Uterine smooth muscle cell (primary cell): ENCODE data around the gene WBP2. TPM values are rescaled to one million over a fixed set of nuclear protein-coding genes. Genes with fewer than 3 reads are reported as not detected.

Experiments used
- total RNA-seq: library from RNA; depleted of rRNA; stranded (reverse); fragments of >200 nt; gene quantifications from 2 replicates; pipeline ENCODE4 v1.2.3, GENCODE V29; 2014

Gene WBP2
- 20.4 and 26.5 TPM in 2 replicates for total RNA-seq

DNA sequence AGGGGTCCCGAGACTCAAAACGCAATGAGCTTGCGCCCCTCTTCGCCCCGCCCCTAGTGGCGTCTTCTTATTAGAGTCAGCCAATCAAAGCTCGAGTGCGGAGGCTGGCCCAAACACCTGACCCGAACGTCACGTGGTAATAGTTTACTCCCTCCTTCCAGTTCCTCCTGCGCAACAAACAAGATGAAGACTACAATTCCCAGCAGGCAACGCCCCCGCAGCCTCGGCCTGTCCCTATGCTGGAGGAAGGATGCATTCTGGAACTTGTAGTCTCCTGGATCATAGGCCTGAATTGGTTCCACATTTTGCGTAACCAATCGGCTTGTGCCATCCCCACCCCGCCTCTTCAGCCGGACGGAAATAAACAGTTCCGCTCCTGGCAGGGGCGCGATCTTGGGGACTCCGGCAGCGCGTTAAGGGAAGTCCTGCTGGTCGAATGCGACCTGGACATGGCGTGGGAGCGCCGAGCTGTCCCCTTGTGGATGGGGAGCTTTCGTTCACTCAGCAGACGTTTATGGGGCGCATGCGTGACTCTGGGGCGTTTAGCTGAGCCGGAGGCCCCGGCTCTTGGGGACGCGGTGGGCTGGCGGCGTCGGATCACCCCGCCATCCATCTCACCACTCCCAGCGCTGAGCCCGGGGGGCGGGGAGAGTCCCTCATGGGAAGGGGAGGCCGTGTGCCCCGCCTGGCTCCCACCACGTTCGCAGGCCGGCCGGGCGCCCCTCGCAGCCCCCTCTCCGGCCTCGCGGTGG is at the start of gene WBP2:
Gene WBP2, minus strand, starts transcription at position 26 of the 752 bp plus-strand sequence. CDS start 38 bp downstream, outside the sequence.

DNA sequence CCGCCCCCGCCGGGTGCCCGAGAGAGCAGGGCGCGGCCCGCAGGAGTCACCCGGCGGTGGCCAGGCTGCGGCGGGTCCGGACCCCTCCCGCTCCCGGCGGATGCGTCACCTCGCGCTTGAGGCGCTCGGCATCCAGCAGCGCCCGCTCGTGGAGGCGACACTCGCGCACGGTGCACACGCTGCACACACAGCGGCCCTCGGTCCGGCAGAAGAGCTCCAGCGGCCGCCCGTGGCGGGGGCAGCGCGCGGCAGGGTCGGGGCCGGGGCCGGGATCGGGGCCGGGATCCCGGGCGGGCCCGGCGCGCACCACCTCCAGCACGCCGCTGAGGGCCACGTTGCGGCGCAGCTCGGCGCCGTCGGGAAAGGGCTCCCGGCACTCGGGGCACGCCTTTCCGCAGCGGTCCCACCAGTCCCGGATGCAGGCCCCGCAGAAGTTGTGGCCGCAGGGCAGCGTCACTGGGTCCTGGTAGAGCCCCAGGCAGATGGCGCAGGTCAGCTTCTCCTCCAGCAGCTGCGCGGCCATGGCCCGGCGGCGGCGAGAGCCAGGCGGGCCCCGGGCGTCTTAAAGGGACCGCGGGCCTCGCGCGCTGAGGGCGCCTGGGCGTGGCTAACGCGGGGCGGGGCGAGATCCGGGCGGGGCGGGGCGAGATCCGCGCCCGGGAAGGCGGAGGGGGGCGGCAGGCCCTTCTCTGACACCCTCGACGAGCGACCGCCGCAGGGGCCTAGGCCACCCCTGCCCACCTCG is 41.5 kb upstream of the WBP2 start, which contains the start of gene TRIM65:
Gene TRIM65, minus strand, starts transcription at position 537 of the 745 bp plus-strand sequence. Its CDS starts 14 bp downstream, at position 523.

DNA sequence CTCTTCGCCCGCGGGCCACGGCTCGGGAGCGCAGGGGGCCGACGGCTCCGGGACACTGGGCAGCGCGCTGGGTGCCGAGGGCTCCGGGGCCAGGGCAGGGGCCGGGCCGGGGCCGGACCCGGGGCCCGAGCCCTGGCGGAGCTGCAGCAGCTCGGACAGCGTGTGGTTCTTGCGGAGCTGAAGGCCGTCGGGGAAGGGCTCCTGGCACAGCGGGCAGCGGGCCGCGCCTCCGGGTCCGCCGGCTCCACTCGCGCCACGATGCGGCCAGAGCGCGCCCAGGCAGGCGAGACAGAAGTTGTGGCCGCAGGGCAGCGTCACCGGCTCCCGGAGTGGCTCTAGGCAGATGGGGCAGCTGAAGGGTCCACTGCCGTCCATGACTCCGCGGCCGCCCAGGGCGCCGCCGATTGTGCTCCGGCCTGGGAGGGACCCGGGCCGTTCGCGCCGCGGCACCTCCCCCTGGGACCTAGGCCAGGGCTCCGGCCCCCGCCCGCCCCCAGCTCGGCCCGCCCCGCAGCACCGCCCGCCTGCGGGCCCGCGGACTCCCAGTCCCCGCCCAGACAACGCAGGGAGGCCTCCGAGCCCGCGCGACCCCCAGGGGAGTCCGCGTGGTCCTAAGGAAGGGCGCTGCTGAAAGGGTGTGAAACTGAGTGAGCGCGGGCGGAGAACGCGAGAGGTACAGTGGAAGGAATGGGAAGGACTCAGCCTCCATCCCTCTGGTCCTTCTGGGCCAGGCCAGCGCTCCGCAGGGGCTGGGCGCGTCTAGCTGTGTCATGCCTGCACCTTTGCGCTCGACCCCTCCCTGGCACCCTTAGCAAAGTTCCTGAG is 23.3 kb upstream of the WBP2 start, which contains the start of gene TRIM47:
Gene TRIM47, minus strand, starts transcription at position 408 of the 825 bp plus-strand sequence. Its CDS starts 33 bp downstream, at position 375.

DNA sequence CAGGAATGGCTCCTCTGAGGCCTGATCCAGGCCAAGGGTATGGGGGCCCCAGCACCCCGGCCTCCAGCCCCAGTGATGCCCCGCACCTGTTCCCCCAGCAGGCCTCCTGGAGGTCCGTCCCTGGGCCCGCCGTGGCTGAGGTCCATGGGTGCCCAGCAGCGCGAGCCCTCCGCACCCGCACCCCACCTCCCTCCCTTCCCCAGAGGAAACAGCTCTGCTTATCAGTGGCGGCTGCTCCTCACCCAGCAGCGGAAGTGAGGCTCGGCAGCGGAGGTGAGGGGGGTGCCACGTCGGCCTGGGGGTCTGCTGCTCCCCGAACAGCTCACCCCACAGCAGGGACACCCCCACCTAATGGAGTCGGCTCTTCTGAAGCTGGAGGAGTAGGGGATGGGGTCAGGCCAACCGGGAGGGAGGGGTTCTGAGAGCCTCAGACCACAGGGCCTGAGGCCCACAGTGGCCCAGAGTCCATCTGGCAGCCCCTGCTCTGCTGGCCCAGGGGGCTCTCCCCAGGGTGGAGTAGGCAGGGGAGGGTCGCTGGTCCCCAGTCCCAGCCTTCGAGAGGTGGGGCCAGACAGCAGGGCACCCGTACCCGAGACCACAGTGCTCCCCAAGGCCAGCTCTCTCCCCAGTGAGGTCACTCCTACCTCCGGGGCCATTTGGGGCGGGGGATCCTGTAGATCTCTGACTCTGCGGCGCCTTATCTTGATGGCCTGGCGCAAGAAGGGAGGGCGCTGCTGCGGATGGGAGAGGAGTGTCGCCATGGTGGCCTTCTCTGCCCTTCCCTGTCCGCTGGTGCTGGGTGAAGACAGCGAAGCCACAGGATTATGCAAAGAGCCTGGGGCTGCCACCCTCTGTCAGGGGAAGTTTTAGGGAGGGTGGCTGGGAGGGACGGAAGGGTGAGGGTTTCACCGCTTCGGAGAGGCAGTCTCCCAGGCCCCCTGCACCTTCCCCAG is 11.3 kb downstream of the WBP2 start, which contains the start of gene UNC13D:
Gene UNC13D, minus strand, starts transcription at position 828 of the 953 bp plus-strand sequence. Its CDS starts 67 bp downstream, at position 761.

Other genes starting within 250 kb of the WBP2 start
- not detected in 2 replicates for gene SMIM5, start 221.9 kb downstream of the WBP2 start, total RNA-seq
- gene RECQL5, start 188.2 kb downstream of the WBP2 start, total RNA-seq = 19.1 and 23.4 TPM in 2 replicates
- 56.0 and 84.6 TPM in 2 replicates for gene SAP30BP, start 188.0 kb downstream of the WBP2 start, total RNA-seq
- gene ITGB4, start 133.9 kb downstream of the WBP2 start, total RNA-seq = under 0.01 and 0.62 TPM in 2 replicates
- gene GALK1, start 90.1 kb downstream of the WBP2 start, total RNA-seq = 39.5 and 41.5 TPM in 2 replicates
- gene UNK, start 70.5 kb downstream of the WBP2 start, total RNA-seq = 17.1 and 19.6 TPM in 2 replicates
- 1.00 and 1.2 TPM in 2 replicates for gene UNC13D, start 10.9 kb downstream of the WBP2 start, total RNA-seq
- 3.2 and 4.5 TPM in 2 replicates for gene TRIM47, start 23.2 kb upstream of the WBP2 start, total RNA-seq
- 23.2 and 23.8 TPM in 2 replicates for gene TRIM65, start 41.6 kb upstream of the WBP2 start, total RNA-seq
- gene MRPL38, start 49.5 kb upstream of the WBP2 start, total RNA-seq = 31.6 and 33.8 TPM in 2 replicates
- gene FBF1, start 85.7 kb upstream of the WBP2 start, total RNA-seq = 15.2 and 19.8 TPM in 2 replicates
- 55.0 and 63.2 TPM in 2 replicates for gene ACOX1, start 123.8 kb upstream of the WBP2 start, total RNA-seq
- 16.5 and 18.2 TPM in 2 replicates for gene TEN1, start 123.9 kb upstream of the WBP2 start, total RNA-seq
- 2.9 and 3.2 TPM in 2 replicates for gene CDK3, start 145.5 kb upstream of the WBP2 start, total RNA-seq
- gene EVPL, start 172.0 kb upstream of the WBP2 start, total RNA-seq = 0.12 and 0.22 TPM in 2 replicates
- gene SRP68, start 217.2 kb upstream of the WBP2 start, total RNA-seq = 43.7 and 46.9 TPM in 2 replicates
- not detected in 2 replicates for gene GALR2, start 219.4 kb upstream of the WBP2 start, total RNA-seq
- 0.12 TPM in 1 of 2 replicates, not detected in the other for gene ZACN, start 223.8 kb upstream of the WBP2 start, total RNA-seq
- gene EXOC7, start 248.5 kb upstream of the WBP2 start, total RNA-seq = 79.9 and 89.2 TPM in 2 replicates